ENCODE data around the gene PDC. TPM values are rescaled to one million over a fixed set of nuclear protein-coding genes. Genes with fewer than 3 reads are reported as not detected.

PDC gene
- total RNA-seq, 4 donors from 2014 or later = not detected

DNA sequence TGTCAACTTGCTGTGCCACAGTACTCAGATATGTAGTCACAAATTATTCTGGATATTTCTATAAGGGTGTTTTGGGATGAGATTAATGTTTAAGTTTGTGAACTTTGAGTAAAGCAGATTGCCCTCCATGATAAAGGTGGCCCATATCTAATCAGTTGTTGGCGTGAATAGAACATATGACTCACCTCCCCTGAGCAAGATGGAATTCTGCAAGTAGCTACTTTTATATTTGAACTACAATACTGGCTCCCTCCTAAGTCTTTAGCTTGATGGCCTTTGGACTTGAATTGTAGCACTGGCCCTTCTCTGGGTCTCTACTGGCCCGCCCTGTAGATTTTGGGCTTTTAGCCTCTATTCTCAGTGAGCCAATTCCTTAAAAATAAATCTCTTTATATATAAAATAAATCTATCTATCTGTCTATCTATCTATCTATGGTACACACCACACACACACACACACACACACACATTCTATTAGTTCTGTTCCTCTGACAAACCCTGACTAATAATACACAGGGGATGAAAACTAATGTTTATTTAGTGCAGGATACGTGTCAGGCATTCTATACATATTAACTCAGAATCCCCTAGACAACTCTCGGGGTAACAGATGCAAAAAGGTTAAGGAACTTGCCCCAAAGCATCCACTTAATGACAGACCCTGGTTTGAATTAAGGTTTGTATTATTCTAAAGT lies 37.9 kb upstream of the PDC start:
- no peaks in the 10 kb centered on the region for H3K9me3 ChIP-seq
- no peaks in the 10 kb centered on the region for H3K36me3 ChIP-seq
- H3K27ac ChIP-seq = no peak overlapping the region
- no peak for DNase-seq
- intact Hi-C loops (cut with DNase I; ENCODE audit: low total_unique reads) = no loop called here
- H3K4me1 ChIP-seq = no peaks in the 10 kb centered on the region
- no peak for TF ChIP-seq POLR2A (IDR thresholded peaks at IDR 0.05)
- TF ChIP-seq, protein P1, sequence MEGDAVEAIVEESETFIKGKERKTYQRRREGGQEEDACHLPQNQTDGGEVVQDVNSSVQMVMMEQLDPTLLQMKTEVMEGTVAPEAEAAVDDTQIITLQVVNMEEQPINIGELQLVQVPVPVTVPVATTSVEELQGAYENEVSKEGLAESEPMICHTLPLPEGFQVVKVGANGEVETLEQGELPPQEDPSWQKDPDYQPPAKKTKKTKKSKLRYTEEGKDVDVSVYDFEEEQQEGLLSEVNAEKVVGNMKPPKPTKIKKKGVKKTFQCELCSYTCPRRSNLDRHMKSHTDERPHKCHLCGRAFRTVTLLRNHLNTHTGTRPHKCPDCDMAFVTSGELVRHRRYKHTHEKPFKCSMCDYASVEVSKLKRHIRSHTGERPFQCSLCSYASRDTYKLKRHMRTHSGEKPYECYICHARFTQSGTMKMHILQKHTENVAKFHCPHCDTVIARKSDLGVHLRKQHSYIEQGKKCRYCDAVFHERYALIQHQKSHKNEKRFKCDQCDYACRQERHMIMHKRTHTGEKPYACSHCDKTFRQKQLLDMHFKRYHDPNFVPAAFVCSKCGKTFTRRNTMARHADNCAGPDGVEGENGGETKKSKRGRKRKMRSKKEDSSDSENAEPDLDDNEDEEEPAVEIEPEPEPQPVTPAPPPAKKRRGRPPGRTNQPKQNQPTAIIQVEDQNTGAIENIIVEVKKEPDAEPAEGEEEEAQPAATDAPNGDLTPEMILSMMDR (IDR thresholded peaks at IDR 0.05) = no peak
- H3K4me3 ChIP-seq = no peak overlapping the region
- no peaks in the 10 kb centered on the region for H3K27me3 ChIP-seq

DNA sequence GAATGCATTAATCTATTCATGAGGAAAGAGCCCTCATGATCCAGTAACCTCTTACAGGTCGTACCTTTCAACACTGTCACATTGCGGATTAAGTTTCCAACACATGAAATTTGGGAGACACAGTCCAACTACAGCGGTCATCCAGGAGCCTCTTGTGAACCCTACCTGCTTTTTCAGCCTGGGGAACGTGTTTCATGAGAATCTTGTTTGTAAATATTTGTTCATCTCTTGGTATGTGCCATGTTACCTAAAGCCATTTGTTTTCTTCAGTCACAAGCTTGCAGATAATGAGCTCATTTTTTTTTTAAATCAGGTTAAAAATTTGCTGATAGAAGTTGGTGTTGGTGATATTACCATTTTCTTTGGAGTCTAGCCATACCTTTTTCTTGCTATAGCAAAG lies 37.2 kb upstream of the PDC start:
- H3K4me1 ChIP-seq = no peaks in the 10 kb centered on the region

DNA sequence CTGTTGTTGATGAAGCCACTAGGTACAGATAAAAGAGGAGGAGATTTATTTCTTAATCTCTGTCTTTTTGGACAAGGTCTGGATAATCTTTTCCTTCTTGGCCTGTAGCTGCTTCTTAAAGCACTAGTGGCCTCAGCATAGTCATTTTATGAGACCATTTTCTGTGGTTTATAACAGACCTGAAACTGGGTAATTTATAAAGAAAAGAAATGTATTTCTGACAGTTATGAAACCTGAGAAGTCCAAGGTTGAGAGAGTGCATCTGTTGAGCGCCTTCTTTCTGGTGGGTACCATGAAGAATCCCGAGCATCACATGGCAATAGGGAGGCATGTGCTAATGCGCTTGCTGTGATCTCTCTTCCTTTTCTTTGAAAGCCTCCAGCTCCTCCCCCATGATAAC lies 36.7 kb upstream of the PDC start:
- Histone ChIP-seq H3K4me1 (no peaks in the 10 kb centered on the region), H3K4me3 (no peak overlapping the region), H3K27me3 (no peaks in the 10 kb centered on the region), H3K36me3 (no peaks in the 10 kb centered on the region), H3K27ac (no peak overlapping the region), H3K9me3 (no peaks in the 10 kb centered on the region)
- DNase-seq = no peak
- intact Hi-C loops (cut with DNase I; ENCODE audit: low total_unique reads) = no loop called here
- no peak for TF ChIP-seq POLR2A (IDR thresholded peaks at IDR 0.05)
- TF ChIP-seq, protein P1 (IDR thresholded peaks at IDR 0.05) = no peak

More for the DNA sequence above, 37.2 kb upstream of the PDC start:
- Histone ChIP-seq H3K4me3 (no peak overlapping the region), H3K27ac (no peak overlapping the region), H3K9me3 (no peaks in the 10 kb centered on the region), H3K27me3 (no peaks in the 10 kb centered on the region), H3K36me3 (no peaks in the 10 kb centered on the region)
- intact Hi-C loops (cut with DNase I; ENCODE audit: low total_unique reads) = no loop called here
- no peak for DNase-seq
- TF ChIP-seq, protein P1 (IDR thresholded peaks at IDR 0.05) = no peak
- no peak for TF ChIP-seq POLR2A (IDR thresholded peaks at IDR 0.05)

DNA sequence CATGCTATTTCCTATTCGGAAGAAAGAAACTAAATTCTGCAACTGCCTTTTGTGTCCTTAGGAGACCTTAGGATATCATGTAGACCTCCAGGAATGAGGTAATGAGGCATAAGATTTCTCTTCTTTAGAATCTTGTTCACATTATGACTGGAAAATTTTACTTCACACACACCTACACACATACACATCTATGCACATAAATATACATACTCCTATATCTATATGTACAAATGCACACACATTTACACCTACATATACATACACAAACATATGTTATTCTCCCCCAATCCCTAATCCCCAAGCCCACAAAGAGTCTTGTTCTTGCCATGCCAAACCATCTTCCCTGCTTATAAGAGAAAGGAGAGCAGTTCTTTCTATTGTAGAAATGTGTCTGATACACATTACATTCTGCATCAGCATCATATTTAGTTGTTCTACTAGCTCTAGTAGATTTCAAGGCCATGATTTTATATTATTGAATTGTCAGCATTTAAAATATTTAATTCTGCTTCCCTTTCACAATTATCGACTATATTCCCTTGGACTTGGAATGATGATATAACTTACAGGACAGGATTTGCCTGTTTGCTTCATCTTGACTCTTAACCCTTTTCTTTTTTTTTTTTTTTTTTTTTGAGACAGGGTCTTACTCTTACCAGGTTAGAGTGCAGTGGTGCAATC lies 35.4 kb upstream of the PDC start:
- no peak overlapping the region for H3K27ac ChIP-seq
- no peaks in the 10 kb centered on the region for H3K9me3 ChIP-seq
- no peak for DNase-seq
- no peaks in the 10 kb centered on the region for H3K4me1 ChIP-seq
- TF ChIP-seq, protein P1 (IDR thresholded peaks at IDR 0.05) = no peak
- TF ChIP-seq POLR2A (IDR thresholded peaks at IDR 0.05) = no peak
- H3K36me3 ChIP-seq = no peaks in the 10 kb centered on the region
- H3K4me3 ChIP-seq = no peak overlapping the region
- no peaks in the 10 kb centered on the region for H3K27me3 ChIP-seq
- intact Hi-C loops (cut with DNase I; ENCODE audit: low total_unique reads) = no loop called here

DNA sequence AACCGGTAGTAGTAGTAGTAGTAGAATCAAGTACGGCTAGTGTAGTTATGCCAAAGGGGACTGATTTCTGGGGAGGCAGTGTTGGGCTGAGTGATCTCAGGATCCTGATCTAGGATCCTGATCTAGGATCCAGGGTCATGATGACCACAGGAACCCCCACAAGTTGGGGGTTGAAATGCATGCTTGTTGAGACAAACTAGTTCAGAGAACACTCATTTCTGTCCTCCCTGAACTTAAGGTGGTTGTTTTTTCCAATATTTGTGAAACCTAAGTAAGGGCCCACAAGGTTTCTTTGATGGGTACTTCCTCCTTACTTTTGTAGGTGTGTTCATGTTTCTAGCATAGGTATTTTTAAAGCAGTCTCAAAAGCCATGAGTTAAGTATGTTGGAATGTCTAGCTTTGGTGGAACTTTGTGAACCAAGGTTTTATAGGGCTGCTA lies 33.9 kb upstream of the PDC start:
- TF ChIP-seq POLR2A (IDR thresholded peaks at IDR 0.05) = no peak
- TF ChIP-seq, protein P1 (IDR thresholded peaks at IDR 0.05) = no peak
- intact Hi-C loops (cut with DNase I; ENCODE audit: low total_unique reads) = no loop called here
- H3K27ac ChIP-seq = no peak overlapping the region

More for the DNA sequence above, 33.9 kb upstream of the PDC start:
- no peak overlapping the region for H3K4me3 ChIP-seq
- H3K4me1 ChIP-seq = no peaks in the 10 kb centered on the region
- H3K36me3 ChIP-seq = no peaks in the 10 kb centered on the region
- no peaks in the 10 kb centered on the region for H3K9me3 ChIP-seq
- no peaks in the 10 kb centered on the region for H3K27me3 ChIP-seq
- DNase-seq = no peak
